ENCODE measurements around the gene MIR17HG.

MIR17HG gene

DNA sequence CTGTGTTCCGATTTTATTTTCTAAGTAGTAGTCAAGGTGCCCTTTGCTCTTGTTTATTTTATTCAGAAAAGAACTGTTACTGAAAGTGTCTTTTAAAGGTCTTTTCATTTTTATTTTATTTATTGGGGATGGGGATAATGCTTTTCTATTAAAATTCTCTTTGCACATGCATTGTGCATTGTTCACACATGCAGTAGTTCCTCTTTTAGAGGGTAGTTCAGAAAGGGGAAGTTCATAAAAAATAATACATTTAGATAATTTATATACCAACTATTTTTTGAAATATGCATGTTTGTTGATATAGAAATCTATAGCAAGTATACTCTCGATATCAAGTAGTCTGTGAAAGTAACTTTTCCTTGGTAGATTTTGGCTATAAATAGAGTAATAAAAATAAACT is 54.4 kb downstream of the MIR17HG start:
- no peak for TF ChIP-seq CTCF (IDR thresholded peaks at IDR 0.05; ENCODE audit: low read depth, low read length, missing control alignments)
- in situ Hi-C loops (cut with HindIII; ENCODE audit: low sequenced_read_pairs), result no loop called here
- no peak overlapping the region for H3K4me3 ChIP-seq (ENCODE audit: low read depth, low read length)

More for the DNA sequence above, 54.4 kb downstream of the MIR17HG start:
- no peak for DNase-seq (ENCODE audit: low read depth)

All from astrocyte of the cerebellum (primary cell).